Middle frontal gyrus (tissue), 1 donor: ENCODE results near the gene YWHAG.
"Not testable (repeated sequence)": the region's sequence is repeated elsewhere in the genome, so short reads cannot be mapped to it uniquely, and the experiment has no call there.

Experiments
- DNase-seq: peaks from one replicate; pipeline ENCODE4 v3.0.0-alpha.2; 2015; ENCODE audit warnings: low spot score; ENCODE audit errors: extremely low spot score

YWHAG gene

GRCh38 chr7:76296743-76297740, 61.7 kb downstream of the YWHAG start:
- no peak for DNase-seq

GRCh38 chr7:76294344-76295024, 64.3 kb downstream of the YWHAG start:
- DNase-seq = peak; percentile 88

- DNase-seq = no peak
Measured at GRCh38 chr7:76293407-76293901, 65.3 kb downstream of the YWHAG start.

- not testable (repeated sequence) for DNase-seq
Measured at GRCh38 chr7:76292911-76293310, 65.9 kb downstream of the YWHAG start.

- DNase-seq = no peak
Measured at GRCh38 chr7:76292213-76292573, 66.6 kb downstream of the YWHAG start.

- peak; percentile 87 for DNase-seq
Measured at GRCh38 chr7:76291351-76292212, 67.2 kb downstream of the YWHAG start.

- DNase-seq = not testable (repeated sequence)
Measured at GRCh38 chr7:76290847-76291350, 67.9 kb downstream of the YWHAG start.

- DNase-seq = no peak
Measured at GRCh38 chr7:76286842-76287403, 71.9 kb downstream of the YWHAG start.

GRCh38 chr7:76285604-76286374, 73.0 kb downstream of the YWHAG start:
- DNase-seq = no peak

GRCh38 chr7:76283254-76284159, 75.3 kb downstream of the YWHAG start:
- no peak for DNase-seq

- DNase-seq = no peak
Measured at GRCh38 chr7:76282344-76283253, 76.2 kb downstream of the YWHAG start.

GRCh38 chr7:76281706-76282343, 77.0 kb downstream of the YWHAG start:
- no peak for DNase-seq

GRCh38 chr7:76281006-76281705, 77.6 kb downstream of the YWHAG start:
- DNase-seq = no peak

- no peak for DNase-seq
Measured at GRCh38 chr7:76280408-76280807, 78.4 kb downstream of the YWHAG start.

- no peak for DNase-seq
Measured at GRCh38 chr7:76278540-76278939, 80.3 kb downstream of the YWHAG start.
